ENCODE data around the gene ASXL1.
A peak's percentile ranks its signal among the peaks of the same experiment; 100 is the strongest.

ASXL1 gene

GRCh38 chr20:32482442-32483261 is 124.5 kb downstream of the ASXL1 start:
- peak; percentile 4 for DNase-seq

DNA sequence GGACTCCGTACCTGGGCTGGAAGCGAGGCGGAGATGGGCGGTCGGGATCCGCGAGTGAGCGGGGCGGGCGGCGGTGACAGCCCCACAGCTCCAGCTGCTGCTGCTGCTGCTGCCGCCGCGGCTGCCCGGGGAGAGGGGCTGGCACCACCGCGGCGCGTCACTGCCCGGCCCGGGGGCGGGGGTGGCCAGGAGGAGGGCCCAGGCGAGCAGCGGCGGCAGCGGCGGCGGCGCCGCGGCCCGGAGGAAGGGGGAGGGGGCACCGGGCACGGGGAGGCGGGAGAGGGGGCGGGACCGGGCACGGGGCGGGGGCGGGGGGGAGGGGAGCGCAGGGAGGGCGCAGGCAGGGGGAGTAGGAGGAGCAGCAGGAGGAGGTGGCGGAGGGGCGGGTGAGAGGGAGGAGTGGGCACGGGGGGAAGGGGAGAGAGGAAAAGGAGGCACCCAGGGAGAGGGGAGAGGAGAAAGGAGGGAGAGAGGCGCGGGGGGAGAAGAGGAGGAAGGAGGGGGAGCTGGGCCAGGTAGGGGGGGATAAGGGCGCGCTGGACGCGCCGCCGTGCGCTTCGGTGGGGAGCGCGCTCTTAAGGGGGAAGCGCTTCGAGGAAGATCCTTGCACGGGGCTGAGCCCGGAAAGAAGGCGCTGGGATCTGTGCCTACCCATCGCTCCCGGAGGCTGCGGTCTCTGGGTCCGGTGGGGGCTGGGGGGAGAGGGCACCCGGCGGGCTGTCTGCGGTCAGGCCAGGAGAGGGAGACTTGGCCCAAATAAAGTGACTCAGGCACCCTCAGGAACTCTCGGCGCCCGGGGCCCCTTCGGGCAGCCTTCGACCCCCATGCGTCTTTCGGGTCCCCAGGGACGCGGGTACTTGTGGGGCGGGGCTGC is 125.5 kb downstream of the ASXL1 start:
- DNase-seq, result peak; percentile 80

GRCh38 chr20:32484225-32484957 is 126.3 kb downstream of the ASXL1 start:
- peak; percentile 26 for DNase-seq

- peak; percentile 64 for DNase-seq
These were observed 127.0 kb downstream of the ASXL1 start for GRCh38 chr20:32484958-32485769.

GRCh38 chr20:32485770-32486478 is 127.8 kb downstream of the ASXL1 start:
- DNase-seq, result no peak

GRCh38 chr20:32487381-32487780 is 129.2 kb downstream of the ASXL1 start:
- no peak for DNase-seq

- DNase-seq, result no peak
These were observed 130.1 kb downstream of the ASXL1 start for GRCh38 chr20:32488066-32488838.
